22Rv1 (cell line): ENCODE data around the gene GATAD1.

Source experiments
- CTCF ChIP-seq: fragments of 450-650 bp; IDR thresholded peaks from 2 replicates; pipeline ENCODE4 v1.5.1; 2017; ENCODE audit warnings: mild to moderate bottlenecking
- ZFX ChIP-seq: fragments of 450-650 bp; IDR thresholded peaks from 2 replicates; pipeline ENCODE4 v1.6.1; 2017; ENCODE audit warnings: antibody characterized with exemption, borderline replicate concordance

- no peak for TF ChIP-seq CTCF
- no peak for TF ChIP-seq ZFX
Observed at GRCh38 chr7:92427193-92427592, 20.1 kb upstream of the GATAD1 start.
